Measurements from ENCODE around the gene MAEA. TPM values are rescaled to one million over a fixed set of nuclear protein-coding genes. Genes with fewer than 3 reads are reported as not detected.

The MAEA gene
- total and polyA plus RNA-seq, 9 donors = 23.8 to 71.3 (median 56.7) TPM

- no peak for TF ChIP-seq POLR2A (IDR thresholded peaks at IDR 0.05)
- no peak for TF ChIP-seq EP300 (IDR thresholded peaks at IDR 0.05)
- TF ChIP-seq CTCF (IDR thresholded peaks at IDR 0.05) = no peak
- Histone ChIP-seq H3K27ac (no peak overlapping the region), H3K4me1 (ENCODE audit: insufficient read depth) (no peaks in the 10 kb centered on the region), H3K9me3 (no peaks in the 10 kb centered on the region), H3K36me3 (no peaks in the 10 kb centered on the region), H3K27me3 (no peaks in the 10 kb centered on the region), H3K4me3 (no peak overlapping the region)
- intact Hi-C loops (cut with DNase I) = no loop called here
- WGBS, 3 donors = 94 to 97% (median 95%) methylated on average over 5 of the region's 5 CpGs
- DNase-seq = no peak
These were observed 18.0 kb upstream of the MAEA start for GRCh38 chr4:1271686-1272085.

GRCh38 chr4:1274871-1275270 is 14.8 kb upstream of the MAEA start:
- intact Hi-C loops (cut with DNase I) = no loop called here
- WGBS, 3 donors = 88 to 93% (median 91%) methylated on average over 9 of the region's 9 CpGs
- no peak for DNase-seq

GRCh38 chr4:1276984-1277383 is 12.7 kb upstream of the MAEA start:
- no peaks in the 10 kb centered on the region for H3K4me1 ChIP-seq (ENCODE audit: insufficient read depth)
- no peak for DNase-seq
- H3K36me3 ChIP-seq = no peaks in the 10 kb centered on the region
- no peaks in the 10 kb centered on the region for H3K27me3 ChIP-seq
- no peak overlapping the region for H3K27ac ChIP-seq
- WGBS, 3 donors = 95 to 96% (median 96%) methylated on average over 2 of the region's 2 CpGs
- TF ChIP-seq CTCF (IDR thresholded peaks at IDR 0.05) = no peak
- no peak for TF ChIP-seq POLR2A (IDR thresholded peaks at IDR 0.05)
- TF ChIP-seq EP300 (IDR thresholded peaks at IDR 0.05) = no peak
- intact Hi-C loops (cut with DNase I) = no loop called here
- no peak overlapping the region for H3K4me3 ChIP-seq
- H3K9me3 ChIP-seq = no peaks in the 10 kb centered on the region

More at GRCh38 chr4:1274871-1275270, 14.8 kb upstream of the MAEA start:
- no peaks in the 10 kb centered on the region for H3K36me3 ChIP-seq
- no peak overlapping the region for H3K4me3 ChIP-seq
- TF ChIP-seq POLR2A (IDR thresholded peaks at IDR 0.05) (no peak), CTCF (IDR thresholded peaks at IDR 0.05) (no peak), EP300 (IDR thresholded peaks at IDR 0.05) (no peak)
- H3K27me3 ChIP-seq = no peaks in the 10 kb centered on the region
- no peaks in the 10 kb centered on the region for H3K9me3 ChIP-seq
- no peaks in the 10 kb centered on the region for H3K4me1 ChIP-seq (ENCODE audit: insufficient read depth)
- H3K27ac ChIP-seq = no peak overlapping the region

GRCh38 chr4:1277667-1278665 is 11.7 kb upstream of the MAEA start:
- DNase-seq = no peak
- Histone ChIP-seq H3K27me3 (no peaks in the 10 kb centered on the region), H3K4me3 (no peak overlapping the region), H3K4me1 (ENCODE audit: insufficient read depth) (no peaks in the 10 kb centered on the region), H3K9me3 (no peaks in the 10 kb centered on the region), H3K36me3 (no peaks in the 10 kb centered on the region), H3K27ac (no peak overlapping the region)
- TF ChIP-seq POLR2A (IDR thresholded peaks at IDR 0.05) = no peak
- TF ChIP-seq EP300 (IDR thresholded peaks at IDR 0.05) = no peak
- no peak for TF ChIP-seq CTCF (IDR thresholded peaks at IDR 0.05)
- intact Hi-C loops (cut with DNase I) = no loop called here
- WGBS, 3 donors = 83 to 91% (median 86%) methylated on average over 15 of the region's 15 CpGs

Measured in ovary (tissue), 9 donors.